Measurements from ENCODE around the gene PWWP2B.
"Not testable (repeated sequence)": the region's sequence is repeated elsewhere in the genome, so short reads cannot be mapped to it uniquely, and the experiment has no call there.

PWWP2B gene

DNA sequence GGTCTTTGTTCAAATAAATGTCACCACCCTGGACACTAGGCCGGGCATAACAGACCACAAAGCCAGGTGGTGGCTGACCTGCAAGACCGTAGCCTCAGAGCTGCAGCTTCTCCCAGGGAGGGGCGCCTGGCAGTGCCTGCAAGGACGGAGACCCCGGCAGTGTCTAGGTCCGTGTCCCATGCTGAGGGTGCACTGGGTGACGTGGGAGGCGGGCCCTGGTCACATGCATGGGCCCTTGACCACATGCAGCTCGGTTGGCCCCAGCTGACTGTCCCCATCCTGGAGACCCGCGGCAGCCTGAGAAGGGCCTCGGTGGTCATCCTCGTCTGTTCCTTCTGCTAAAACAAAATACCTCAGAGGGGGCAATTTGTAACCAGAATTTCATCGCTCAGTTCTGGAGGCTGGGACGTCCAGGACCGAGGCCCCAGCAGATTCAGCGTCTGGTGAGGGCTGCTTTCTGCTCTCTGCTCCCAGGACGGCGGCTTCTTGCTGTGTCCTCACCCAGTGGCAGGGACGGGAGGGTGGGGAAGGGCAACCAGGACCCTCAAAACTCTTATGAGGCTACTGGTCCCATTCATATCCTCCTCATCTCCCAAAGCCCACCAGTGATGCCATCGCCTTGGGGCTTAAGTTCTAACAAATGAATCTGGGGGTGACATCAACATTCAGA lies 36.8 kb downstream of the PWWP2B start:
- DNase-seq (ENCODE audit: low read depth in 2 of 2): no peak

- DNase-seq (ENCODE audit: low read depth in 2 of 2): peak; percentile 50 to 63
Observed at GRCh38 chr10:132434405-132435005, 37.5 kb downstream of the PWWP2B start.

GRCh38 chr10:132435320-132435719 lies 38.3 kb downstream of the PWWP2B start:
- not testable (repeated sequence) for DNase-seq (ENCODE audit: low read depth in 2 of 2)

DNA sequence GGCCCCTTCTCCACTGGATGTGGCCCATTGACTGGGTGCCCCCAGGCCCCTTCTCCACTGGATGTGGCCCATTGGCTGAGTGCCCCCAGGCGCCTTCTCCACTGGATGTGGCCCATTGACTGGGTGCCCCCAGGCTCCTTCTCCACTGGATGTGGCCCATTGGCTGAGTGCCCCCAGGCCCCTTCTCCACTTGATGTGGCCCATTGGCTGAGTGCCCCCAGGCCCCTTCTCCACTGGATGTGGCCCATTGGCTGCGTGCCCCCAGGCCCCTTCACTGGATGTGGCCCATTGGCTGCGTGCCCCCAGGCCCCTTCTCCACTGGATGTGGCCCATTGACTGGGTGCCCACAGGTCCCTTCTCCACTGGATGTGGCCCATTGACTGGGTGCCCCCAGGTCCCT lies 39.1 kb downstream of the PWWP2B start:
- DNase-seq (ENCODE audit: low read depth in 2 of 2): not testable (repeated sequence)

GRCh38 chr10:132436861-132437410 lies 39.9 kb downstream of the PWWP2B start:
- no peak for DNase-seq (ENCODE audit: low read depth in 2 of 2)

GRCh38 chr10:132437541-132437950 lies 40.5 kb downstream of the PWWP2B start:
- DNase-seq (ENCODE audit: low read depth in 2 of 2): no peak

DNA sequence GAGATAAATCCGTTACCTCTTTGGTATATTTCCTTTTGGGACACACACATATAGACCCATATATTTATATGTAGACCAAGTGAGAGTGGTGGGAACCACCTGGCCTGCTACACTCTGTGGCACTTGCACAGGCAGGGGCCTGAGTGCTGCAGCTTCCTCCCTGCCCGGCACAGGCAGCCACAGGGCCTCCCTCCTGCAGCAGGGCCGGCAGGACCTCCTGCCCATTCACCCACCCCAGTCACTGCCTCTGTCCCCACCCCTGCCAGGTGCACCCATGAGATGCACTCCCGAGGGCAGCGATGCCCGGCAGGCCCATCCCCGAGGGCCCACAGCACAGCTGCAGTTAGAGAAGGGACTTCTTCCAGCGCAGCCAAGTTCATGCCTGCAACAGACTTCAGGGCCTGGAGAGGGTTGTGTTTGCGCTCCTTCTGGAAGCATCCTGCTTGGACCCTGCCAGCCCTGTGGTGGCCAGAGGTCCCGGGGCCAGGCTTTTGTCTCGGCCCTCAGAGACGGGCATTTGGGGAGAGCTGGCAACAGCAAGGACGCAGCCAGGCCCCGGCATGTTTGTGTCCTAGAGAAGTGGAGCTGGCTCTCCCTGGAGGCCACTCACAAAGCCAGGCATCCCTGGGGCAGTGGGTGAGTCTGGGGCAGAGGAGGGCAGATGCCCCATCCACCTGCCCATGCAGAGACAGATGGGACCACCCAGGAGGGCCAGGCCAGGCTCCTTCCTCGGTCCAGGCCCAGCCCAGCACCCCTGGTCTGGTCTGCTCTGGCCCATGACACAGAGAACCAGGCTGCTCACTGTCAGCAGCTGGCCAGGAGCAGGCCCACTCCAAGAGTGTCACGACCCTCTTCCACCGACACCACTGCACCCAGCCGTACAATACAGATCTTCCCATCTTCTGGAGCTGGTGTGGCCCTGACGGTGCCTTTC lies 41.4 kb downstream of the PWWP2B start:
- no peak for DNase-seq (ENCODE audit: low read depth in 2 of 2)

DNA sequence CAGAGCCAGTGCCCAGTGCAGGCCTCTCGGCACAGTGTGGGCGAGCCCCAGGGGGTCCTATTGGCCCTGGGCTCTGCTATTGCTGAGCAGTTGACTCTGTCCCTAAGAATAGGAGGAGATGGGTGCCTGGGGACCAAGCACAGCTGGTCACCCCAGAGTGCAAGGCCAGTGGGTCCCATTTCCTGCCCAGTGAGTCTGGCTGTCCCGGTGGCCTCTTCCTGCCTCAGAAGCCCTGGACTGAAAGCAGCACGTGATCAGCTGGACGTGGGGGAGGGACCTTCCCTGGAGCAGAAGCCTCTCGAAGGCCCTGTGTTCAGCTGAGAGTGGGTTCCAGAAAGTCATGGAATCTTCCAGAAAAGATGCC lies 42.0 kb downstream of the PWWP2B start:
- DNase-seq (ENCODE audit: low read depth in 2 of 2): no peak

DNA sequence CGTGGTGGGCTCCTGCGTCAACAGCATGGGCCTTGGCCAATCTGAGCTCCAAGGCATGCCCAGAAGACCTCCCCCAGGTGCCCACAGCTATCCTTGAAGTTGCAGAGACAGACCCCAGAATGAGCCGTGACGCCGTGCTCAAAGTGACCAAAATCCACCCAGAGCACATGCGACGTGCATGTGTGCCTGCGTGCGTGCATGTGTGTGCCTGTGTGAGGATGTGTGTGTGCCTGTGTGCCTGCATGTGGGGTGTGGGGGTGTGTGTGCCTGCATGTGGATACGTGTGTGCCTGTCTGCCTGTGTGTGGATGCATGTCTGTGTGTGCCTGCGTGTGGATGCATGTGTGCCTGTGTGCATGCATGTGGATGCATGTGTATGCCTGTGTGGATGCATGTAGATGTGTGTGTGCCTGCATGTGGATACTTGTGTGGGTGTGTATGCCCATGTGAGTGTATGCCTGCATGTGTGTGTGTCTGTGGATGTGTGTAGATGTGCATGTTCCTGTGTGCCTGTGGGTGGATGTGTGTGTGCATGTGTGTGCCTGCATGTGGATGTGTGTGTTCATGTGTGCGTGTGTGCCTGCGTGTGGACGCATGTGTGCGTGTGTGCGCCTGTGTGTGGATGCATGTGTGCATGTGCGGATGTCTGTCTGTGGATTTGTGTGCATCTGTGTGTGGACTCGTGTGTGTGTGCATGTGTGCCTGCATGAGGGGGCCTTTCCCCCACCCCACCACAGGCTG lies 42.6 kb downstream of the PWWP2B start:
- DNase-seq (ENCODE audit: low read depth in 2 of 2): no peak

DNA sequence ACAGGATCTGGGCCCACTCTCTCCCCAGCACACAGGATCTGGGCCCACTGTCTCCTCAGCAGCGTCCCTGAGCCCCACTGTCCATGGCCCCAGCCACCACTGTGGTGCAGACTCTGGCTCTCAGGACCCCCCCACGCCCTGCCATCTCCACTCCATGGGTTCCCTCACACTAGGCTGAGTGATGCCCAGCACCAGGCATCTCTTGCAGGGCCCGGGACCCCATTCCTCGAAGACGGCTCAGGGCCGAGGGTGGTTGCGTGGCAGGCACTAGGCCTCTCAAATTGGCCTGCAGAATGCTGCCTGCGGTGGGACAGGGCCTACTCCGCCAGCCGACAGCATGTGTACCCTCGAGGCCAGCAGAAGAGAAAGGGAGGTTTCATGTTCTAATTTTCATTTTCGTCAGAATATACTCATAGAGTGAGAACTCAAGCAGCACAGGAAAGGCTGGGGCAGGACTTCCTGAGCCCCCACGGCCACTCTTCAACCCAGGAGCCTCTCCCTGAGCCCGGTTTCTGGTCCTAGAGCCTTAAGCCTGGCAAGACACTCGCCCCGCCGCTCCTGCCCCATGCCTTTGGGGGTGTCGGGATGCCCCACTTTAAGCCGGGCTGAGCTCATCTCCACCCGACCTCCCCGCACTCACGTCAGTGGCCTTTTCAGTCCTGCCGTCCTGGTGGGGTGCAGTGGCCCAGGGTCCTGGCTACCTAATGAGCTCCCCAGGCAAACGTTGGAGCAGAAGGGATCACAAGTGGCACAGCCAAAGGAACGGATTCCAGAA lies 44.0 kb downstream of the PWWP2B start:
- no peak for DNase-seq (ENCODE audit: low read depth in 2 of 2)

- DNase-seq (ENCODE audit: low read depth in 2 of 2): no peak
Observed at GRCh38 chr10:132441818-132442524, 45.0 kb downstream of the PWWP2B start.

GRCh38 chr10:132442636-132443035 lies 45.6 kb downstream of the PWWP2B start:
- DNase-seq (ENCODE audit: low read depth in 2 of 2): no peak

DNA sequence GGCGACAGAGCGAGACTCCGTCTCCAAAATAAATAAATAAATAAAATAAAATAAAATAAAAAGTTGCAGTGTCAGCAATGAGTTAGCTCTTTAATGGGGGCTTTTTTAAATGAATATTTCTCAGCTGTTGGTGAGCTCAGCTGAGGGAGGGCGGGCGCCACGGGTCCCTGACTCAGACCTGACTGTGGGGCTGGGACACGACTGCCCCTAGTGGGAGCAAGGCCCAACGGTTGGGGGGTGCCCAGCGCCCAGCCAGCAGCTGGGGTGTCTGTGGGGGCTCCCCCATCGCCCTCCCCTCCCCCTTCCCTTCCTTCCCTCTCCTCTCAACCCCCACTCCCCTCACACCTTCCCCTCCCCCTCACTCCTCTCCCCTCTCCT lies 46.6 kb downstream of the PWWP2B start:
- DNase-seq (ENCODE audit: low read depth in 2 of 2): peak; percentile 64 to 67

DNA sequence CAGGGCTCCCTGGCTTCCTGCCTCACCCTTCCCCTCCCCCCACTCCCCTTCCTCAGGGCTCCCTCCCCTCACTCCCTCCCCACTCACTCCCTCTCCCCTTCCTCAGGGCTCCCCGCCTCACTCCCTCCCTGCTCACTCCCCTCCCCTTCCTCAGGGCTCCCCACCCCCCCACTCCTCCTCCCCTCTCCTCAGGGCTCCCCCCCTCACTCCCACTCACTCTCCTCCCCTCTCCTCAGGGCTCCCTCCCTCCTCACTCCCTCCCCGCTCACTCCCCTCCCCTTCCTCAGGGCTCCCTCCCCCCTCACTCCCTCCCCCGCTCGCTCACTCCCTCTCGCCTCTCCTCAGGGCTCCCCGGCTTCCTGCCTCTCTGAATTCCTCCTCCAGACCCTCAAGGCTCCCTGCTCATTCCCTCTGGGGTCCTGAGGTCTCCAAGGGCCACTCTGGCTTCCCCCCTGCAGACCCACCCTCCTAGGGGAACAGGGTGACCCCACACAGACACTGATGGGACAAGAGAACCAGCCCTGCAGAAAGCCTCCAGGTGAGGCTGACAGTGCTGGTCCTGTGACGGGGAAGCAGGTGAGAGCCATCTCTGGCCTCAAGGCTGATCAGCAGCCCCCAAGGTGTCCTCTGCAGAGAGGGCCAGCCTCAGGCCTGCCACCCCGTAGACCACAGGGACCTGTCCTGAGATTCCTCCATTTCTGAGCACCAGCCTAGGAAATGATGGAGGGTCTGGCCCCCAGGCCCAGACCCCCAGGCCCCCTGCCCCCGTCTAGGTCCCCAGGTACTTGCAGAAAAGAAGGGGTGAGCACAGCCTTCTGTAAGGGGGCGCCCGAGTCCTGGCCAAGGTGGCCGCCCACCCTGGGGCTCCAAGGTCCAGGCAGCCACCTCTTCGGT lies 47.2 kb downstream of the PWWP2B start:
- no peak for DNase-seq (ENCODE audit: low read depth in 2 of 2)

DNA sequence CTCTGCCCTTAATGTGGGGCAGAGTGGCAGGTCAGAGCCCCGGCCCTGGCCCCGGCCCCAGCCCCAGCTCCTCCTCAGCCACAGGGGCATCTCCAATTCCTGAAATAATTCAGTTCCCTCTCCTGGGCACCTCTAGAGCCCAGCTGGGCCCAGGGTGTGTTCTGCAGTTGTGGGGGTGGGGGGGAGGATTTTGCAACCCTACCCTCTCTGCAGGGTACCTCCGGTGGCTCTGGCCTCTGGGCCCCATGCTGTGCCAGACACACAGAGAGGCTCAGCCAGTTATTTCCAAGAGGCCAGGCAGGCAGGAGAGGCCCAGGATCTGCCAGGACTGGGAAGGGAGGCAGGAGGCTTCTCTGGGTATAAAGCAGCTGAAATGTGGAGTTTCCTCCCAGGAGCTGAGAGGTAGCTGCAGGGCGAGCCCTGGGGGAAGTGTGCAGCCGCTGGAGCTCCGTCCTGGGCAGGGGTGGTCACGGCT lies 47.9 kb downstream of the PWWP2B start:
- no peak for DNase-seq (ENCODE audit: low read depth in 2 of 2)

DNA sequence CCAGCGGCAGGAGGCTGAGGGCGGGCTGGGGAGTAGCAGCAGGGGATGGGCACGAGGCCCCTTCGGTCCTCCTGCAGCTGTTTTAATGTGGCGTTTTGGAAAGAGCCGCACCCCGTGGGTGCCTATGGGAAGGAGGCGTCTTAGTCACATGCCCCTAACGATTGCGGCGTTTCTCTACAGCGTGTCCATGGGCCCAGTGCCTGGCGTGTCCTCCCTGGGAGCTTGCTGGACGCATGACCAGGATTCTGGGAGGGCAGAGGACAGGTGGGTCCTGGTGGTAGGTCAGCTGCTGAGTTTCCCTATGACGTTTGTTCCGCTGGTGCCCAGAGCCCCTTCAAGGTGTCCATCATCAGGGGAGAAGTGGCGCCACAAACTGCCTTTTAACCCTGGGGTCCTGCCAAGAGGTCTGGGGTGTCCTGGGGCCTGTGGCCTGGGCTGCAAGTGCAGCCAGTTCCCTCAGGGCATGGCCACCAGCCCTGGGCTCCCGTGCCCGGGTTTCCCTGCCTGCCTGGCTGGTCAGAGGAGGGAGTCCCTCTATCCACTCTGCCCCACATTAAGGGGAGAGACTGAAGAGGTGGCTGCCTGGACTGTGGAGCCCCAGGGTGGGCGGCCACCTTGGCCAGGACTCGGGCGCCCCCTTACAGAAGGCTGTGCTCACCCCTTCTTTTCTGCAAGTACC lies 48.7 kb downstream of the PWWP2B start:
- DNase-seq (ENCODE audit: low read depth in 2 of 2): no peak

DNA sequence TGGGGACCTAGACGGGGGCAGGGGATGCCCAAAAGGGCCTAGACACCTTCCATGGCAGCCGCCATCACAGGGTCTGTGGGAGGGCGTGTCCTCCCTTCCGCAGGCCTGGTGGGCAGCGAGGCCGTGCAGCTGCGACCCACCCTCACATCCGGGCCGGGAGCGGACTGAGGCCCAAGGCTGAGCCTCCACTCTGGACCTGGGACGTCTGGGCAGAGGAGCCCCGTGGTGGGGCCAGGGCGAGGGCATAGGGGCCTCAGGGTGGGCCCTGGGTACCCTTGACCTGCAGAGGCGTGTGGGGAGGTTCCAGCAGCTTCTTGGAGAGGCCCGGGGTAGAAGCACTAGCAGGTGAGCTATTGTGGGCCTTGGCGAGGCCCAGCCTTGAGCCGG lies 49.2 kb downstream of the PWWP2B start:
- DNase-seq (ENCODE audit: low read depth in 2 of 2): no peak

GRCh38 chr10:132446661-132447445 lies 49.9 kb downstream of the PWWP2B start:
- peak; percentile 71 to 79 for DNase-seq (ENCODE audit: low read depth in 2 of 2)
